HG03064 (cell line): ENCODE results near the gene PCDH9.

Experiments
- ATAC-seq: cut with Tn5 transposase; IDR thresholded peaks from one replicate; pipeline ENCODE4 v1.9.1; 2021; ENCODE audit warnings: low read depth; ENCODE audit not compliant: unreplicated experiment

PCDH9 gene

GRCh38 chr13:66860878-66861417 is 369.2 kb downstream of the PCDH9 start:
- ATAC-seq, result no peak

- no peak for ATAC-seq
These were observed 369.9 kb downstream of the PCDH9 start for GRCh38 chr13:66859934-66860877.

- ATAC-seq, result no peak
These were observed 371.1 kb downstream of the PCDH9 start for GRCh38 chr13:66859078-66859477.

GRCh38 chr13:66858163-66858562 is 372.0 kb downstream of the PCDH9 start:
- ATAC-seq, result no peak

- no peak for ATAC-seq
These were observed 375.0 kb downstream of the PCDH9 start for GRCh38 chr13:66855131-66855530.

GRCh38 chr13:66853564-66853963 is 376.6 kb downstream of the PCDH9 start:
- no peak for ATAC-seq

GRCh38 chr13:66849706-66850105 is 380.4 kb downstream of the PCDH9 start:
- ATAC-seq, result no peak

GRCh38 chr13:66847541-66847940 is 382.6 kb downstream of the PCDH9 start:
- no peak for ATAC-seq

GRCh38 chr13:66845393-66845792 is 384.7 kb downstream of the PCDH9 start:
- no peak for ATAC-seq

- ATAC-seq, result no peak
These were observed 385.2 kb downstream of the PCDH9 start for GRCh38 chr13:66844933-66845332.

GRCh38 chr13:66842766-66843165 is 387.4 kb downstream of the PCDH9 start:
- ATAC-seq, result no peak

GRCh38 chr13:66840621-66841020 is 389.5 kb downstream of the PCDH9 start:
- no peak for ATAC-seq

- ATAC-seq, result no peak
These were observed 392.9 kb downstream of the PCDH9 start for GRCh38 chr13:66837246-66837645.

GRCh38 chr13:66835040-66835628 is 395.0 kb downstream of the PCDH9 start:
- no peak for ATAC-seq

GRCh38 chr13:66830940-66831716 is 399.0 kb downstream of the PCDH9 start:
- ATAC-seq, result no peak

GRCh38 chr13:66829803-66830202 is 400.3 kb downstream of the PCDH9 start:
- no peak for ATAC-seq

GRCh38 chr13:66826398-66826797 is 403.7 kb downstream of the PCDH9 start:
- no peak for ATAC-seq

- ATAC-seq, result no peak
These were observed 408.6 kb downstream of the PCDH9 start for GRCh38 chr13:66821551-66821950.

GRCh38 chr13:66811455-66811854 is 418.7 kb downstream of the PCDH9 start:
- ATAC-seq, result no peak

GRCh38 chr13:66809485-66809884 is 420.7 kb downstream of the PCDH9 start:
- ATAC-seq, result no peak

GRCh38 chr13:66807251-66807650 is 422.9 kb downstream of the PCDH9 start:
- no peak for ATAC-seq
